ENCODE data around the gene NLRC3.
"Not testable (repeated sequence)": the region's sequence is repeated elsewhere in the genome, so short reads cannot be mapped to it uniquely, and the experiment has no call there.

Gene NLRC3

DNA sequence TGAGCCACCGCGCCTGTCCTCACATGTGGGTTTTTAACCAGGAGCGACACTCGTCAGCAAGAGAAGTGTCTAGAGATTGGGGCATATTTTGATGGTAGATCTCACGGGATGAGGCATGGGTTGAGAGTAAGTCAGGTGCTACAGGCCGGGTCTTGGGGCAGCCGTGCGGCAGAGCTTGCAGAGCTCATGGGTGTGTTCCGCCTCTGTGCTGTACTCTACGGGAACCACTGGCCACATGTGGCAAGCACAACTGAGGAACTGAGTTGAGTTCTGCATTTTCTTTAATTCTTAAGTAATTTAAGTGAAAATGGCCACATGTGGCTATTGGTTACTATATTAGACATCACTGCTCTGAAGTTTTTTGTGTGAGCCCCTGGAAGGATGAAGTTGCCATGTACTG is 66.8 kb downstream of the NLRC3 start:
- DNase-seq = no peak

DNA sequence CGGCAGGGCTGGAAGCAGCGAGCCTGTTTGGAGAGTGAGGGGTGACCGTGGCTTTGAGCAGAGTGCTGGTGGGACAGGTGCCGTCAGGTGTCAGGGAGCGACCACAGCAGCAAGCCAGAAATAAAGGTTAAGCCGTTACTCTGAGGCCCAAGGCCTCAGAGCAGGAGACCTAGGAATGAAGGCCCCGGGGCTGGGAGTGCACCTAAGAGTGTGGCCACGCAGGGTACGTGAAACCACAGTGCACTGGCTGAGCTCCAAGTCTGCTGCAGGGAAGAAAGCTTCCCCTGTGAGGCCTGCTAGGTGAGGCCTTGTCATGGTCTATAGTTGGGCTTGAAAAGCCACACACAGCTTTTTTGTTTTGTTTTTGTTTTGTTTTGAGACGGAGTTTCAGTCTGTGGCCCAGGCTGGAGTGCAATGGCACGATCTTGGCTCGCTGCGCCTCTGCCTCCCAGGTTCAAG is 67.7 kb downstream of the NLRC3 start:
- DNase-seq = no peak

DNA sequence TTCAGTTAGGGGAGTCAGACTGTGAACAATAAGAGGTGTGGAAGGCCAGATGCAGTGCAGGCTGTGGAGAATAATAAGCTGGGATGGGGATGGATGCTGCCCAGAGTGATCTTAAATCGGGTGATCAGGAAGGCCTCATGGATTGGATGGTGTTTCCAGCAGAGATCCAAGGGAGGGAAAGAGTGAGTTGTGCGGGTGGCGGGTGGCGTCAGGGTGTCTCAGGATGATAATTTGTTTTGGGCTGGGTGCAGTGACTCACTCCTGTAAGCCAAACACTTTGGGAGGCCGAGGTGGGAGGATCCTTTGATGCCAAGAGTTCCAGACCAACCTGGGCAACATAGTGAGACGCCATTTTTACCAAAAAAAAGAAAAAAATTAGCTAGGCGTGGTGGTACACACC is 68.5 kb downstream of the NLRC3 start:
- no peak for DNase-seq

DNA sequence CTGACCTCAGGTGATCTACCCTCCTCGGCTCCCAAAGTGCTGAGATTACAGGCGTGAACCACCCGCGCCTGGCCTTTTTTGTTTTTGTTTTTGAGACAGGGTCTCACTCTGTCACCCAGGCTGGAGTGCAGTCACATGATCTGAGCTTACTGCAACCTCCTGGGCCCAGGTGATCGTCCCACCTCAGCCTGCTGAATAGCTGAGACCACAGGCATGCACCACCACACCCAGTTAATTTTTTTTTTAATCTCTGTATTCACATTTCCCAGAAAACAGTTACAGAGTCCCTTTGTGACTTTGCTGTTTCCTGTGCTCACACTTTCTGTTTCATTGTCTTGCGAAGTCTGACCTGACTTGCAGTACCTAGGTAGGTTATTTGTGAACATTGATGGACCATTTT is 73.7 kb downstream of the NLRC3 start:
- peak; percentile 25 for DNase-seq

DNA sequence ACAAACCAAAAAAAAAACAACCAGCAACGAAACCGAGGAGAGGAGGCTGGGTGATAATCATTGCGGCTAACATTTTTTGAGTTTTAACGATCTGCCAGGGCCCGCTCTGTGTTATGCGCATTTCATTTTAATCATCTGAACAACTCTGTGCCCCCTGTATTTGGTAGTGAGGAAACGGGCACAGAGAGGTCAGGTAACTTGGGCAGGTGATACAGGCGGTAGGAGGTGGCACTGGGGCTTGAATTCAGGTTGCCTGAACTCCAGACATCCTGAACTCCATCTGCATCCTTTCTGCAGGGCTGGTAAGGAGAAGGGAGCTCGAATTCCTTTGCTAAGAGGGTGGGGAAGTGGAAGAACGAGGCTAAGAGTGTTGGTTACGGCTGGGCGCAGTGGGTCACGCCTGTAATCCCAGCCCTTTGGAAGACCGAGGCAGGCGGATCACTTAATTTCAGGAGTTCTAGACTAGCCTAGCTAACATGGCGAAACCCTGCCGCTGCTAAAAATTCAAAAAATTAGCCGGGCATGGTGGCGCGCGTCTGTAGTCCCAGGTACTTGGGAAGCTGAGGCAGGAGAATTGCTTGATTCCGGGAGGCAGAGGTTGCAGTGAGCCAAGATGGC is 75.3 kb downstream of the NLRC3 start:
- DNase-seq = no peak

DNA sequence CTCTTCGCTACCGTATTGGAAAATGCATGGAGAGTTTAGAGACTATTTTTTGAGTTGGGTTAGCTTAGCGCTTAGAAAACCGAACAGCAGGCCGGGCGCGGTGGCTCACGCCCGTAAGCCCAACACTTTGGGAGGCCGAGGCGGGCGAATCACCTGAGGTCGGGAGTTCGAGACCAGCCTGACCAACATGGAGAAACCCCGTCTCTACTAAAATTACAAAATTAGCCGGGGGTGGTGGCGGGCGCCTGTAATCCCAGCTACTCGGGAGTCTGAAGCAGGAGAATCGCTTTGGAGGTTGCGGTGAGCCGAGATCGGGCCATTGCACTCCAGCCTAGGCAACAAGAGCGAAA is 75.8 kb downstream of the NLRC3 start:
- not testable (repeated sequence) for DNase-seq

DNA sequence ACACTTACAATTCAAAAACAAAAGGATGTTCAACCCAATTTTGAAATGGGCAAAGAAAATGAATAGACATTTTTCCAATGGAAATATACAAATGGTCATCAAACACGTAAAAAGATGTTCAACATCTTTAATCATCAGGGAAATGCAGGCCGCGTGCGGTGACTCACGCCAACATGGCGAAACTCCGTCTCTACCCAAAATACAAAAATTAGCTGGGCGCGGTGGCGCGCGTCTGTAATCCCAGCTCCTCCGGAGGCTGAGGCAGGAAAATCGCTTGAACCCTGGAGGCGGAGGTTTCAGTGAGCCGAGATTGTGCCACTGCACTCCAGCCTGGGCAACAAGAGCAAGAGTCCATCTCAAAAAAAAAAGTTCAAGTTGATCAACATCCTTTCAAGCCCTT is 78.2 kb downstream of the NLRC3 start:
- DNase-seq = no peak

DNA sequence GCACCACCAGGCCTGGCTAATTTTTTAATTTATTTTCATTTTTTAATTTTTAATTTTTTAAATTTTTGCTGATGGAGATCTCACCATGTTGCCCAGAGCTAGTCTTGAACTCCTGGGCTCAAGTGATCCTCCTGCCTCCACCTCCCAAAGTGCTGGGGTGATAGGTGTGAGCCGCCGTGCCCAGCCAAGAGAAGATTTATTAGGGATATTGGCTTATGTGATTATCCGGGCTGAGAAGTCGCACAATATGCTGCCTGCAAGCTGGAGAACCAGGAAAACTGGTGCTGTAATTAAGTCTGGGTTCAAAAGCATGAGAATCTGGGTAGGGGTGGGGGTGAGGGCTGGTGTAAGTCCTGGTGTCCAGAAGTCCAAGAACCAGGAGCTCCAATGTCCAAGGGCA is 79.4 kb downstream of the NLRC3 start:
- no peak for DNase-seq

DNA sequence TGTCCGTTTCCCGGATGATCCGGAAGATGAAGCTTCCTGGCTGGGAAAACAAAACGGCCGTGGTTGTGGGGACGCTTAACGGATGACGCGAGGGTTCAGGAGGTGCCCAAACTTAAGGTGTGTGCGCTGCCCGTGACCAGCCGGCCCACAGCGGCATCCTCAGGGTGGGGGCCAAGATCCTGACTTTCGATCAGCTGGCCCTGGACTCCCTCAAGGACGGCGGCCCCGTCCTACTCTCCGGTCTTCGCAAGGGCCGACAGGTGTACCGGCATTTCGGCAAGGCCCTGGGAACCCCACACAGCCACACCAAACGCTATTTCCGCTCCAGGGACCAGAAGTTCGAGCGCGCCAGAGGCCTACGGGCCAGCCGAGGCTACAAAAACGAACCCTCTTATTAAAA is 80.8 kb downstream of the NLRC3 start:
- DNase-seq = no peak

DNA sequence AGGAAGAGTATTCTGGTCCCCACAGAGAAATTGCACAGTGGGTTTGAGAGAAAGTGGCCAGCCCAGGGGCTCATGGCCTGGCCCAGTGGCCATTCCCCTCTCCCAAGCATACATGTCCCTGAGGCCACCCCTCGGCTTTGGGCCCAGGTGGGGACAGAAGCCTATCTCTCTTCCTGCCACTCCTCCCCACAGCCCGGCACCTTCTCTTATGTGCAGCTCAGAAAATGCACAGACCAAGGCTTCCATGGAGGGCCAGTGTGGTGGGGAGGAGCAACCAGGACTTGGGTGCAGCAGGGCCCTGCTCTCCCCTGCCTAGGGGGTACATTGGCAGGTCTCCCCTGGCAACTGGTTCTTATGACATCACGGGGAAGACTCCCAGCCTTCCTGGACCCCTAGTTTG is 82.0 kb downstream of the NLRC3 start, which contains the start of gene C16orf90:
Gene C16orf90, minus strand, starts transcription at position 314 of the 400 bp plus-strand sequence. Its CDS starts 68 bp downstream, at position 246.
- no peak for DNase-seq

DNA sequence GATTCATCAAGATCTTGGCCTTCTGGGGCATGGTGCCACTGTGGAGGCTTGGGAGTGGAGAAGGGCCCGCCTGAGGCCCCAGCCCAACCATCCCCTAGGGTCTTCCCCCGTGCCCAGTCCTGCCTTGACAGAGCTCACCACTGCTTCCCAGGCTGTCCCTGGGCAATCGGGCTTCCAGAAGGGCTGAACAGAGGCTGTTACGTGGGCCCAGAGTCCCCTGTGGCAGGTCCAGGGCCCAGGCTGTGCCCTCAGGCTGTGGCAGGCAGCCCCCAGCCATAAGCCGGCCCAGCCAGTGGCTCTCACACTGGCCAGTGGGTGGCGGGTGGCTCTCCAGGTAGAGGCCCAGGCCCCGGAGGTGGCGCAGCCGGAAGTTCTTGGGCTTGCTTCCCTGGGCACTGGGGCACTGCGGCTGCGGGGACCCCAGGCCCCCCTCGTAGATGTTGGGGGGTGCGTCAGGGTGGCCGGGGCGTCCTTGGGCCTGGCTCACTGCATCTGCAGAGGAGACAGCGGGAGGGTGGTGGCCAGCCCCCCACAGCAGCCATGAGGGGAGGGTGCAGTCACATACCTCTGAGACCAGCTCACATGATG is 82.7 kb downstream of the NLRC3 start:
- no peak for DNase-seq

DNA sequence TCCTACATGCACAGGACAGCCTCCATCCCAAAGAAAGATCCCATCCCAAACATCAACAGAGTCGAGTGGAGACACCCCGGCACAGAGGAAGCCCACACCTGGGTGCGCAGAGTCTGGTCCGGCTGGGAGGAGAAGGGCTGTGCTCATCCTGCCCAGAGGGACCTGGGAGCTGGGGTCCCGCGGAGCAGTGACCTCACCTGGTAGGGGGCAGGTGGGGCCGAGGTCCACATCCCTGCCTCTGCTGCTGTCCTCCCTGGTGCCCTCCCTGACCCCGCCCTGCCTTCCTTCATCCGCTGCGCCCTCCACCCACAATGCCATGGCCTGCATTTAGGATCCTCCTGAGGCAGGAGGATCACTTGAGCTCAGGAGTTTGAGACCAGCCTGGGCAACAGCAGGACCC is 84.8 kb downstream of the NLRC3 start:
- DNase-seq = no peak

DNA sequence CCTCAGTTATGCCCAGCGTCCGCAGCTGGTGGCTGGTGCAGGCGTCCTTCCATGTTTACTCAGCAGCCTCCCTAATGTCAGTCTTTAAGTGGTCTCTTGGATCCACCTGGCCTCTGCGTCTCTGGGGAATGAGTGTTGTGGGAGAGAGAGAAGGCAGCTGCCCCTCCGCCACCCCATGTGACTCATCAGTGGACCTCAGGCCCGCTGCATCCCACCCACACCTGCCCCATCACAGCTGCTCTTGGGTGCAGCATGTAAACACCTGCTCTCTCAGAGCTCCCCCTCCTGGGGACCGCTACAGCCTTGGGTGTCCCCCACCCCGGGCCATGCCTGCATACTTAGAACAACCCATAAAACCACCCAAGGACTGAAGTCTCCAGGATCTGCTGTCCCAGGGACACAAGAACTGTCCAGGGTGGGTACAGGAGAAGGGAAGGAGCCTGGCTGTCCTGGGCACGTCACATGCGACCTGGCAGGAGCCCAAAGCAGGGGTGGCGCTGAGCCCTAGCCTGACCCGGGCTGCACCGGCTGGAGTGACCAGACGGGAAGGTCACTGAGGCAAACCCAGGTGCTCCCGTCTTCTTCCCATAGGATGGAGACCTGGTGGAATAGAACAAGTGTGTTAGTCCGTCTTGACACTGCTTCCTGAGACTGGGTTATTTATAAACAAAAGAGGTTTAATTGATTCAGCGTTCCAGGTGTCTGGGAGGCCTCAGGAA is 86.1 kb downstream of the NLRC3 start:
- no peak for DNase-seq

Measured in NK-92 treated with Interleukin-12 subunit alpha and Interleukin-12 subunit beta, amount 100 ng/mL, for 24 hours (cell line).